HL-60 (cell line): ENCODE results near the gene SALL1.

ENCODE experiments used
- GABPA ChIP-seq: IDR thresholded peaks from 2 replicates; pipeline ENCODE4 v1.6.1; 2012; ENCODE audit warnings: low read depth
- TF ChIP-seq, protein P1 (sequence below): IDR thresholded peaks from one replicate; pipeline ENCODE4 v1.5.1; 2011; ENCODE audit warnings: low read length, control low read depth, inconsistent platforms; ENCODE audit not compliant: insufficient read depth

DNA sequence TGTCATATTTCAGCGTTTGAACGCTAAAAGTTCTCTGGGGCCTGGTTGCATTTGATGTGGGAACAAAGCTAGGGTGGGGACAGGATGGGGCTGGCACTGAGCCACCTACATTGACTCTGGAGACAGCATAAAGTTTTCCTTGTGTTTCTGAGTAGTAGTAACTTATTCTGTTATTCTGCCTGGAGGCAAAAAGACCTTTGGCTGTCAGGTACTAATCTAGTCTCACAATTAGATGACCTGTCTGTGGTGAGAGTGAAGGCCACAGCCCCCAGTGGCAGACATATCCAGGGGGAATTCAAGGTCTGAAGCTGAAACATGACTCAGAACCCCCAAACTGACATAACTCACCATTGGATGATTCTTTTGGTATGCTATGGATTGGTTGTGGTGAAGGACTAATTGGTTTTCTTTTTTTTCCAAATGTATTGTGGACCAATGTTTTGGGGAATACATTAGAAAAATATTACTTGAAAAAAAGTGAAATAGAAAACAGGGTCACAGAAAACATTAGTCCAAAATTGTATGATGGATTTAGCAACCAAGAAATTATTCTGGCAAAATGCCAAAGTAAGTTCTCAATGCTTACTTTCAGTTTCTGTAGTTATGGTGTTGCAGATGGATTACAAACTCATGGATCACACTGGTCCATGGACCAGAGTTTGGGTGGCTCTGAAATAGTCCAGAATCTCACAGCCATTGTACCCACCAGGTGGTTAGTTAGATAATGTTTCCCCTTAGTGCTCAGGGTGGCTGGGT lies 10.5 kb upstream of the SALL1 start:
- TF ChIP-seq, protein P1, sequence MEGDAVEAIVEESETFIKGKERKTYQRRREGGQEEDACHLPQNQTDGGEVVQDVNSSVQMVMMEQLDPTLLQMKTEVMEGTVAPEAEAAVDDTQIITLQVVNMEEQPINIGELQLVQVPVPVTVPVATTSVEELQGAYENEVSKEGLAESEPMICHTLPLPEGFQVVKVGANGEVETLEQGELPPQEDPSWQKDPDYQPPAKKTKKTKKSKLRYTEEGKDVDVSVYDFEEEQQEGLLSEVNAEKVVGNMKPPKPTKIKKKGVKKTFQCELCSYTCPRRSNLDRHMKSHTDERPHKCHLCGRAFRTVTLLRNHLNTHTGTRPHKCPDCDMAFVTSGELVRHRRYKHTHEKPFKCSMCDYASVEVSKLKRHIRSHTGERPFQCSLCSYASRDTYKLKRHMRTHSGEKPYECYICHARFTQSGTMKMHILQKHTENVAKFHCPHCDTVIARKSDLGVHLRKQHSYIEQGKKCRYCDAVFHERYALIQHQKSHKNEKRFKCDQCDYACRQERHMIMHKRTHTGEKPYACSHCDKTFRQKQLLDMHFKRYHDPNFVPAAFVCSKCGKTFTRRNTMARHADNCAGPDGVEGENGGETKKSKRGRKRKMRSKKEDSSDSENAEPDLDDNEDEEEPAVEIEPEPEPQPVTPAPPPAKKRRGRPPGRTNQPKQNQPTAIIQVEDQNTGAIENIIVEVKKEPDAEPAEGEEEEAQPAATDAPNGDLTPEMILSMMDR = no peak
- TF ChIP-seq GABPA = no peak
